ENCODE results near the gene SLC16A4.
"Not testable (repeated sequence)": the region's sequence is repeated elsewhere in the genome, so short reads cannot be mapped to it uniquely, and the experiment has no call there.

SLC16A4 gene

DNA sequence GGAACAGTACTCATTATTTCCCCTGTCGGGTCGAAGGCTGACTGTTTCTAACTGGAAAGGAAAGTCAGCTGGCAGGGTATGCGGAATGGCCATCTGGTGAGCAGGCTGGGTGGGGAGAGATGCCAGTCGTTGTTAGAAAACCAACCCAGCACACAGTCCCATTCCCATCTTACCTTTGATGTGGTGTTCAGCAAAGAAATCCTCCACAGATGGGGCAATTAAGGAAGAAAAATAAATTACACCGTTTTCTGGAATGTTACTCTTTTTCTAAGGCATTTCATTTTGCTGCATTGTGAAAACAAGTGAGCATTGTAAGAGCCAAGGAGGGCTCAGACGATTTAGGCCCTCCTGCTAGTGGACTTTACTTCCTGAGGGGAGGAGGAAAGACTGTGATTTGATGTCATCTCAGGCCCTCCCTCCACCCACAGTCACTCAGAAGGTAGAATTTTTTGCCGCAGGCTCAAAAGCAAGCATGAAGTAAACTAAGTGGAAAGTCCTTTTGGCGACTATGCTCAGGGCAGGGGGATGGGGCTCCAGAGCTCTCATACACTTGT is at the start of gene SLC16A4:
TSS of gene SLC16A4 (minus strand) at position 335 of the 554 bp plus-strand sequence. CDS start 1,703 bp downstream, outside the sequence.
- peak; percentile 88 for DNase-seq (ENCODE audit: low read depth)

DNA sequence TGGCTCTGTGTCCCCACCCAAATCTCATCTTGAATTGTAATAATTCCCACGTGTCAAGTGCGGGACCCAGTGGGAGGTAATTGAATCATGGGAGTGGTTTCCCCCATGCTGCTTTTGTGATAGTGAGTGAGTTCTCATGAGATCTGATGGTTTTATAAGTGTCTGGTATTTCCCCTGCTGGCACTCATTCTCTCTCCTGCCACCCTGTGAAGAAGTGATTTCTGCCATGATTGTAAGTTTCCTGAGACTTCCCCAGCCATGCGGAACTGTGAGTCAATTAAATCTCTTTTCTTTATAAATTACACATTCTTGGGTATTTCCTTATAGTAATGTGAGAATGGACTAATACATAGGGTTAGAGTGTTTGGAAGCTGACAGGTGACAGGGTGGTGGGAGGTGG is 49.0 kb upstream of the SLC16A4 start:
- not testable (repeated sequence) for DNase-seq (ENCODE audit: low read depth)

DNA sequence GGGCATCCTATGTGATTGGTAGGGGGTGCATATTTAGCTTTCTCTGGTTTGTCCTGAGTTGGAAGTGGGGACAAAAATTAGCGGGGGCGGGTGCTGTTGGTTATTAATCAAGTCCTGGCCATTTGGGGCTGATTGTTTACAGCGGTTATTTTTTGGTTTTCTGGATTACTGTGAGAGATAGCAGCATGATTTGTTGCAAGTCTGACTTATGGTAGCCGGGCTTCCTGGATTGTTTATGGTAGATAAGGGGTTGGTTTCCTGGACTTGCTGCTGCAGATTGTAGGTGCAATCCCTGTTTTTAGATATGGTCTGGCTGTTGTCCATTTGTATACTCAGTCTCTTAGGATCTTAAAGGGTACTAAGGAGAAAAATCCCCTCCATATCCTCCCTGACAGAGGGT is 48.1 kb upstream of the SLC16A4 start:
- DNase-seq (ENCODE audit: low read depth), result no peak

DNA sequence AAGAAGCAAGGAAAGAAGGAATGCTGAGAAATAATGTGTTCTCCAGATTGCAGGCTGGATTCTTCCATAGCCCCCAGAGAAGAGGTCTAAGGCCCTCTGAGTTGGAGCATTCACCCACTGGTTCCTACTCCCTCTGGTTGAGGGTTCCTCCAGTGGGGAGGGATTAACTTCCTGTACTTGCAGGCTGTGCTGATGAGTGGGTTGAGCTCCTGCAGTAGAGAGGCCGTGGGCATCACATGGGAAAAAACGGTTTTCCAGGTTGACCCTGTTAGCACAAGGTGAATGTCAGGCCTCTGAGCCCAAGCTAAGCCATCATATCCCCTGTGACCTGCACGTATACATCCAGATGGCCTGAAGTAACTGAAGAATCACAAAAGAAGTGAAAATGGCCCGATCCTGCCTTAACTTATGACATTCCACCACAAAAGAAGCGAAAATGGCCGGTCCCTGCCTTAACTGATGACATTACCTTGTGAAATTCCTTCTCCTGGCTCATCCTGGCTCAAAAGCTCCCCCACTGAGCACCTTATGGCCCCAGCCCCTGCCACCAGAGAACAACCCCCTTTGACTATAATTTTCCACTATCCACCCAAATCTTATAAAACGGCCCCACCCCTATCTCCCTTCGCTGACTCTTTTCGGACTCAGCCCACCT is 46.9 kb upstream of the SLC16A4 start:
- not testable (repeated sequence) for DNase-seq (ENCODE audit: low read depth)

DNA sequence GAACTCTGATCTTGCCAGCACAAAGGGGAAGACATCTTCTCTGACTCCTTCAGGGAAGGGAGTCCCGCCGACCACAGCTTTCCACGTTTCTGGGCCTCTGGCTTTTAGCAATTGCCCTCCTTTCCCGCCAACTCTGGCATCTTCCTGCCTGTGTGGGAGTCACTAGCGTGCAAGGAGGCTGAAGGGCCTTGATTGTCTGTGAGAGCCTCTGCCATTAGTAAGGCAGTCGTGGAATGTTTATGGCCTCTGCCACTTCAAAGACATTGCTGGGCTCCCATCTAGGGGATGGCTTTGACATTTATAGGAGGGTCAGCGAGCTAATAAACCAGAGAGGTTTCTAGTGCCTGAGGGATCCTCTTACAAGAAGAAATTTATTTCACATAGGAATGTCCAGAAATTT is 45.8 kb upstream of the SLC16A4 start:
- DNase-seq (ENCODE audit: low read depth), result peak; percentile 86

DNA sequence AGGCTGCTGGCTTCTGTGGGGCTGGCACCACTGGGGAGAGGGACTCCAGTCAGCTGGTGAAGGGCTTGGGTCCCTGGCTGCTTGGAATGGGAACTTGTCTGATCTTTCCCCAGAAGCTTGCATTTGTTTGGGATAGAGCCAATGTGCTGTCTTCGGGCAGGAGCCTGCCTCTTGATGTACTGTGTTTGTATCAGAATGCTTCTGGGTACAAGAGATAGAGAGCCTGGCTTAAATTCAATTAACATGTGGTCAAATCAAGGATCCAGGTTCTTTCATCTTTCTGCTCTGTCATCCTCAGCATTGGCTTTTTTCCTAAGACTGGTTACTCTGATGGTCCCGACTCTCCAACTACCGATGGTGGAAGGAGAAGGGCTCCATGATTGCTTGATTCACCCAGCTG is 44.1 kb upstream of the SLC16A4 start:
- DNase-seq (ENCODE audit: low read depth), result no peak

DNA sequence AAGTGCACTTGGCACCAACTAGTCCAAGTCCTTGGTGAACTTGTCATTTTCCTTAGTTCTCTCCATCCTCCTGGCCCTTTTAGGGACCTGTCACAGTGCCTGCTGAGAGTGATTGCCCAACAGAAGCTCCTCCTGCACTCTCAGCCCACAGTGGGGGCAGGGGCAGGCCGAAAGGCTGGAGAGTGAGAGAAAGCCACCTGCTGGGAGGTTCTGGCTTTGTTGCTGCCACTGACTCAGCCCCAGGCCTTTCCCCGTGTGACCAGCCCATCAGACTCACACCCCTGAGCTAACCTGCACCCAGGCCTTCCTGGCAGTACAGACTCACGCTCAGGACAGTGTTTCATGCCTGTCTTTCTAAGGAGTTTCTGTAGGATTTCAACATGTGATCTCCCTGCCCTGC is 43.0 kb upstream of the SLC16A4 start:
- peak; percentile 43 for DNase-seq (ENCODE audit: low read depth)

DNA sequence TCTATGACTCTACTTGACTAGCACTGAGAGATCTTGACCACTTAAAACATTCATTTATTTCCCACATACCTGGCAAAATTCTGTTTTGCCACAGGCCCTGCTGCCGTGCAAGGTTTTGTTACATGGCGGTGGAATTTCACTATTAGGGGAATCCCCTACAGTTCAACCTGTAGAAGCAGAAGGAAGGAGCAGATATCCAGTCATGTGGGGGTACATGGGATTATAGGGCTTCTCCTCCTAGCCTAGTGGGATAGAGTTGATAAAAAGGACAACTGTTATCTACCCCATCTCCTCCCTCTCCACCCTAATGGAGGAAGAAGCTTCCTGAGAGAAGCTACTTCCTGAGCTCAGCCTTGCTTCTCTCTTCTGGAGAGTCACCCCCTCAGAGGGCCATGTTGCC is 42.4 kb upstream of the SLC16A4 start:
- DNase-seq (ENCODE audit: low read depth), result no peak

DNA sequence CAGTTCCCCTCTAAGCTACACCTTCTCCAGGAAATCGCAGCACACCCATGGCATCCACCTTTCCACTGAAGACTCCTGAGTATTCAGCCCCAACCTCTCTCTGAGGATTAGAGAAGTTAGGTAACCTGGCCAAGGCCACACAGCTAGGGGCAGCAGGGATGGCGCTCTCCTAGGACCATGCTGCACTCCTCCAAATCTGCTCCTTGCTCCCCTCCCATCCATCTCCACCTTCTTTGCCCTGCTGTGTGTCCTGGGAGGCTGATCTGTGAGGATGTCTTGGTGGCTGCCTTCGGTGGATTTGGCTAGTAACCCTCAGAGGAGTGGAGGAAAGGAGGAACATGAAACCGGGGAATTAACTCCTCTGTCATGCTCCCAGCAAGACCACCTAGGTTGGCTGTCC is 40.1 kb upstream of the SLC16A4 start:
- DNase-seq (ENCODE audit: low read depth), result no peak

DNA sequence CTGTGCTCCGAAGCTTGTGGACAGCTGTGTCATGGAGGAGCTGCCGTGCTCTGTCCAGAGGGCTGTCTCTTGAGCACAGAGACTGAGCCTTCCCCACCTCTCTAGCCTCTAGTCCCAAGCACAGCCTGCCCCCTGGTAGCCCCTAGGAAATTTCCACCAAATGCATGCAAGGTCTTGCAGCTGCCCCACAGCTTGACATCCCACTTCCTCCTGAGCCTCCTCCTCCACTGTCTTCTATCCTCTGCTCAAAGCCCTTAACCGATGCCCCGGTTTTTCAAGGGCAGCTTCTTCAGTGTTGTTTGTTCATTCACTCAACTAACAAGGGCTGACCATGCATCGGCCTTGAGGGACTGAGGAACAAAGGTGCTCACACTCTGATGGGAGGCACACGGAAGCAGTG is 39.5 kb upstream of the SLC16A4 start:
- DNase-seq (ENCODE audit: low read depth), result no peak

DNA sequence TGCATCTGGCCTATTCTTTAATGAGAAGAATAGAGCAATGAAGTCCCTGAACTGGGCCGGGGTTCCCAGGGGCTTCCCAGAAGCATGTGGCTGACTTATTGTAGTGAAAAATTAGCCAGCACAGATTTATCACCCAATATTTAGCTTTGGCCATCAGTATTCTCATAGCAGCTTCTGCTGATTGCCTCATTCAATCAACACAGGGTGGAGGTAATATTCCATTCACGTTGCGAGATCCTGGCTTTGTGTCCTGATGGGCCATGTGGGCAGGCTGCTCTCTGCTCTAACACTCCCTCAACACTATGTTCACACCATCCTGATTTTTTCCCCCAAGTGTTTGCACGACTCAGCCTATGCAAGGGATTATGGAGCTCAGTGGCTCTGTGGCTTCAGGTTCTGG is 38.1 kb upstream of the SLC16A4 start:
- no peak for DNase-seq (ENCODE audit: low read depth)

DNA sequence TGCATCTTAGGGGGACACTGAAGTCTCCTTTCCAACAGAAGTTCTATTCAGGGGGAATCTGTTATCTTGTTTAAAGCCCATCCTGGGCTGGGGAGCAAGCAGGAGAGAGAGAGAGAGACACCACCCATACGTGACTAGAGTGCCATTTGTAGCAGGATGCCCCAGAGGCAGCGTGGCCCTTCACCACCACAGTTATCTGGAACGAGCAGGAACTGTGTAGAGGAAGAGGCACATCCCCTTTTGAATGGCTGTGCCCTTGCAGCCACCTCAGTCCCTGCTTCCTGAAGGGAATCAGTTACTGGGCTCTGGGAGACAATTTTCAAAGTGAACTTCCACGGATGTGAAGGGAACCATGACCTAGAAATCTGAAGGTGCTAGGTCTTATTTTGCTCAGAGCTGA is 36.0 kb upstream of the SLC16A4 start:
- no peak for DNase-seq (ENCODE audit: low read depth)

DNA sequence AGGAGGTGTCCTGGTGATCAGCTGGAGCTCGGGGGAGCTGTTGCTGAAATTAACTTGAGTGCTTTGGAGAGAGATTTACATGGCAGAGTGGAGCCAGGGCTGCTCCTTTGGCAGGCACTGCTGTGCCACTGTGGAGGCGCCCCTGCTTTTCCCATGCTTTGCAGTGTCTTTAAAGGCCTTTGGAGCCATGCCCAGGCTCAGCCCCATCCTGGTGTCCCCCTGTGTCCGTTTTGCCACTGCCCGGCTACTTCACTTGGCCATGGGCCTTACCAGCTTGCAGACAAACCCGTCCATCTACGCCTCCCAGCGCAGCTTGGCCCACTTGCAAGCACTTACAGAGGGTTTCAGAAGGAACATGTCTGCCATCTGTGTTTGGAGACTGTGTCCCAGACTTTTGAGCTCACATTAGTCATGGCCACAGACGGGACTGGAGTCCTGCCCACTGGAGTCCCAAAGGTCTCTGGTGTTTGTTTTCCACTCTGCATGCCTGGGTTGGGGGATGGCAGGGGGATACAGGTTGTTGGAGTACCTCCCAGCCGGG is 34.9 kb upstream of the SLC16A4 start:
- no peak for DNase-seq (ENCODE audit: low read depth)

DNA sequence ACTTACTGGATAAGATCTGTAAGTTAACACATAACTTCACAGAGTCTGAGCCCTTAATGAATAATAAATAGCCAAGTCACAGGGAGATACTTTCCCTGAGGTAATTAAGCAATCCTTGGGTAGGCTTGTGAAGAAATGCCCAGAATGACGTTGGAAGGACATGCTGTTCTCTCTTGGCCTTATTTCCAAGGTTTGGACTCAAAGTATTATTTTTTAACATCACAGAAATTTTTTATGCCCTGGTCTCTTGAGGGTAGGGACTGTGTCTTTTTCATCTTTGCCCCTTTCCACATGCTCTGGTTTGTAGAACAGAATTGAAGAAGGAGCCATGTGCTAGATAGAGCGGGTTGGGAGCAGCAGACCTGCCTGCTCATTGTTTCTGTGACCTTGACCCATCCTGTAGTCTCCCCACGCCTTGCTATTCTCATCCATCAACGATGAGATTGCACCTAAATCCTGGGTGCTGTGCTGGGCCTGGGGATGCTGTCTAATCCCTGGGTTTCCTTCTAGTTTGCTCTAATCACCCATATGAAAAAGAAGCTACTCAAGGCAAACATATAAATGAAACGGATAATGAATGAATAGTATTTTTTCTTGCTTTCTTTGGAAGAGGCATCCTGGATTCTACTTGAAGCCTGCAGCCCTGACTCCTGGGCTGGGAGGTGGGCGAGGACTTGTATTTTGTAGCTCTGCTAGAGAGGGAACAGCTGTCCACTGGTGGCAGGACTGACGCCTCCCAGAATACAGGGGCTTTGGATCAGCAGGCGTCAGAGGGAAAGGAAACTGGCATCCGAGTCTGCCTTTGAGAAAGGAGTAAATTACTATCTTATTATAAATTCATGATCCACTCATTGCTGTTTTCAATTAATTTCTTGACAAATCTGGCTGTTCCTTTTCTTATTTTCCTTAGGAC is 34.1 kb upstream of the SLC16A4 start:
- DNase-seq (ENCODE audit: low read depth), result no peak

DNA sequence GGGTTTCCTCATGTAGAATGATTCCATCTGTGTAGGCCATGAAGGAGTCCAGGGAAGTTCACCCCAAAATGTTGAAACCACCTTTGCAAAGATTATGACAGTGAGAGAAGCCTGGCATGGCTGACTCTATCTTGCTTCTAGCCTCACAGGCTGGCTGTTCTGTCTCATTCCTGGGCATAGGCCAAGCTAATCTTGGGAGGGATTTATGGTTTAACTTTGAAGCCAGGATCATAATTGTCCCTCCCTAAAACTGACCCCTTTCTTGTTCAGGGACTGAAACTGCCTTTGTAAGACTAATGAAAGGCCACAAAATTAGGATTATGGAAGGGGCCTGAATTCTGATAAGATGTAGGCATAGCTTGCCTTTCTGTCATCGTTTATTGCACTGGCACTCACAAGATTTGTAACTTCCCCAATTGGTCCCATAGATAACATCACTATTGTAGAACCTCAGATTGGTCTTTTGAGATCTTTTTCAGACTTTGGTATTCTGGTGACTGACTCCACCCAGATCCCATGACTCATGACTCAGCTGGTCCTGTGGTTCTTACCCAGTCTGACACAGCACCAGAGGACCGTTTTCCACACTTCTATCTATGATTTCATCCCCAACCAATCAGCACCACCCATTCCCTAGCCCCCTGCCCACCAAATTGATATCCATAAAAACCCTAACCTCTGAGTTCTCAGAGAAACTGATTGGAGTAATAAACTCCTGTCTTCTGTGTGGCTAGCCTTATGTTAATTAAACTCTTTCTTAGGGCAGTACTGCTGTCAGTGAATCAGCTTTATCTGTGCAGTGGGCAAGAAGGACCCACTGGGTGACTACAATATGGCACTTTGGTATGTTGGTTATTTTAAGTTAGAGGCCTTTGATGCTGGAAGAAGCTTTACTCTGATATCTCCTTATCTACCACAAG is 30.3 kb upstream of the SLC16A4 start:
- DNase-seq (ENCODE audit: low read depth), result peak; percentile 58

DNA sequence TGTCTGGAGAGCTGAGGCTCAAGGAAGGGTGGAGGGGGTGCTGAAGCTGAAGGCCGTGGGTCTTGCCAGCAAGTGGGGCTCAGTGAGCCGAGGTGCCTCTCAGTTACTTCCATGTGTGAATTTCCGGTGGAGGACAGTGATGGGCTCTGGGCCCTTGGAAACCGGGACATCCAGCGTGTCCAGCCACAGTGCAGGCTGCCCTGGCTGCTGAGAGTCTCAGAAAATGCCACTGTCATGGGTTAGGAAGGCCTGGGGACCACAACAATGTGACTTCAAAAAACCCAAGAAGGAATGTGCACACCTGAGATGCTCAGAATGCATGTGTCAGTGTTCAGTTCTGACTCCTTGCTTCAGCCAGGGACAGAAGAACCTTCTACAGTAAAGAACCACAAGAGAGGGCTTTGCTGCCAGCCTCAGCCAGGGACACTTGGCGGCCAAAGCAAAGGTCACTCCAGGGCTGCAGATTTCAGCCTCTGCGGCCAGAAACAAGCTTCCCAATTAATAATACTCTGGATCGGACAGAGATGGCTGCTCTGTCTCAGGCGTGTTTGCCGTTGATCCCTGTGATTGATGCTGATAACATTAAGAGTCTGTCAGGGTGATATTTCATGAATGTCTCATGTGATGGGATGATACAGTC is 29.3 kb upstream of the SLC16A4 start:
- DNase-seq (ENCODE audit: low read depth), result no peak

DNA sequence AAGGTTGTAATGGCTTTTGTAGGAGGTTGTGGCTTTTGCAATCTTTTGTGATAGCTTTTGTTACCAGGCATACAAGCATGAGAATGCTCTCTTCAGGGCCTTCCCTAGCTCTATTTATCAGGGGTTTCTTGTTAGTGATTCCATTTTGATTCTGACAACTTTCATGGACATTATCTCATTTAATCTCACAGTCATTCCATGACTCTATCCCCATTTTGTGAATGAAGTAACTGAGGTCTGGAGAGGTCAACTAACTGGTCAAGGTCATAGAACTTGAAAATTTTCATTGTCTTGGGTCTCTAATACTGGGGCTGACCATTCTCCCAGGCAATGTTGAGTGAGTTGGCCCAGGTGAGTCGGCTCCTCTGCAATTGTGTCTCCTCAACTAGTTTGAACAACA is 27.9 kb upstream of the SLC16A4 start:
- DNase-seq (ENCODE audit: low read depth), result no peak

DNA sequence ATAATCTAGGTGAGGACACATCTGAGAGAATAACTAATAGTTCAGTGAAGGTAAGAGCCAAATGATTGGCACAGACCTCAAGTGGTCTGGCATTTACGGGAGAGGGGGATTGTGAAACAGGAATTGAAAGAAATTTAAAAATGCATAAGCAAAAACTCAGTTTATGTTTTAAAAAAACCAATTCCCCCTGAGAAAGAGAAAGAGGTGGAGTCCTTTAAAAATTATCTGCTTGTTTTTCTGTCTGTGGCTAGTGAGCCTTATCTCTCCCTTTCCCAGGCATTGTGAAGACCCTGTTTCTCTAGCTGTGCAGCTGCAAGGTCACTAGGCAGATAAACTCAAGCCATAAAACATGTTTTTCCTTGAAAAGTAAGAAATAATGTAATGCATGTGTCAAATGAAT is 22.2 kb upstream of the SLC16A4 start:
- not testable (repeated sequence) for DNase-seq (ENCODE audit: low read depth)

DNA sequence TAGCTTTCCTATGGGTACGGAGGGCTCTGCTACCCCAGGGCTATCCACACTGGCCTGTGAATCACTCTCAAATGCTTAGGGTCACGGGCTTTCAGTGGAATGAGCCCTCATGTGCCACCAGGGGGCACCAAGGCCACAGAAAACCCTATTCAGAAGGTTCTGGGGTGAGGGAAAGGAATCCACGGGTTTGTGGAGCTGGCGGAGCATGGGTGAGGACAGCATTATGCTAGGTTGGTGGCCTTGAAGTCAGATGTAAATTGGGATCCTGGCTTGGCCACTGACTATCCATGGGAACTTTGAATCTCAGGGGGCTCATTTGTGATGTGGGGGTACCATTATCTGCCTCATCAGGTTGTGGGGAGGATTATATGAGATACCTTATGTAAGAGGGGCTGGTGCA is 21.8 kb upstream of the SLC16A4 start:
- peak; percentile 78 for DNase-seq (ENCODE audit: low read depth)

DNA sequence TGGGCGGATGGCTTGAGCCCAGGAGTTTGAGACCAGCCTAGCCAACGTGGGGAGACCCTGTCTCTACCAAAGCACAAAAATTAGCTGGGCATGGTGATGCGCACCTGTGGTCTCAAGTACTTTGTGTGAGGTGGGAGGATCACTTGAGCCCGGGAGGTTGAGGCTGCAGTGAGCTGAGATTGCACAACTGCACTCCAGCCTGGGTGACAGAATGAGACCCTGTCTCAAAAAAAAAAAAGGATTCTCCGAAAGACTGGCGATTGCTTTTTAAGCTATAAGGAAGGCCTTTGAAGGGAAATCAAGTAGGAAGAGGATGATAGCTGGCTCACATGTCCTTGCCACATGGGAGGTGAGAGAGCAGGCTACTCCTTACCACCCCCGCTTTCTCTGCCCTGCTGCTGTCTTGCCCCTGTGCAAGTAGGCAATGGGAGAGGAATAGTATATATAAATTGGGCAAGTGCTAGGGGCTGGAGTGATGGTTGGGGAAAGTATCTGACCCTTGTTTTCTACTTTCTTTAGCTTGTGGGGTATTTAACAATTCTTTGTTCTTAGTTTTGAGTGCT is 20.4 kb upstream of the SLC16A4 start:
- no peak for DNase-seq (ENCODE audit: low read depth)

DNA sequence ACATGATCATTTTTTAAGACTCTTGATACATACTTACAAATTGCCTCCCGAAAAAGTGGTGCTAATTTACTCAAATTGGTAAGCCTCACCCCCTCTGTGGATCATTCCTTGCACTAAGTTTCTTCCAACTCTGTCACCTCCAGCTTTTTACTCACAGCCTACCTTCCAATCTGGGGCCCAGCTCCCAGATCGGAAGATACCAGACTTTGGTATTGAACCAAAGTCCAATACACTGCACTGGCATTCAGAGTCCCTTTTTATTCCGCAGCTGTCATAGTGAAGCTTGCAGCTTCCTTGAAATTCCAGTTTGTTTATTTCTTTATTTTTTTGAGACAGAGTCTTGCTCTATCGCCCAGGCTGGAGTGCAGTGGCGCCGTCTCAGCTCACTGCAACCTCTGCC is 18.5 kb upstream of the SLC16A4 start:
- DNase-seq (ENCODE audit: low read depth), result no peak

Data from EH (cell line).